ENCODE results near the gene RO60. TPM values are rescaled to one million over a fixed set of nuclear protein-coding genes. Genes with fewer than 3 reads are reported as not detected.
A peak's percentile ranks its signal among the peaks of the same experiment; 100 is the strongest.

Gene RO60
- total RNA-seq, 1 experiment from 2014 or later: 69.5 TPM

- TF ChIP-seq ZFX (IDR thresholded peaks at IDR 0.05): no peak
- no peak for TF ChIP-seq TCF7L2 (IDR thresholded peaks at IDR 0.05; ENCODE audit: borderline replicate concordance, extremely low read depth, insufficient read depth, insufficient read length)
- TF ChIP-seq EZH2phosphoT487 (IDR thresholded peaks at IDR 0.05; ENCODE audit: borderline replicate concordance): no peak
- H3K27ac ChIP-seq (ENCODE audit: low read depth, low read length): no peak overlapping the region
- ChIA-PET POLR2A (no interaction called here), RAD21 (ENCODE audit: low non-redundant PET in 1 of 2, low total read pairs in 2 of 2, uncharacterized antibody in 2 of 2, unreplicated experiment in 2 of 2) (no interaction called here), CTCF (no interaction called here)
- H3K9ac ChIP-seq (ENCODE audit: low read length): no peak overlapping the region
- intact Hi-C loops (cut with micrococcal nuclease): no loop called here
- H3K9me2 ChIP-seq (ENCODE audit: insufficient read depth): no peaks in the 10 kb centered on the region
- no peak overlapping the region for H3K4me2 ChIP-seq (ENCODE audit: low read length)
- H3K27me3 ChIP-seq (ENCODE audit: insufficient read depth, low read length): no peaks in the 10 kb centered on the region
- no peak for DNase-seq (ENCODE audit: low read depth, low spot score)
- no peak for ATAC-seq
- no peak overlapping the region for H2AFZ ChIP-seq (ENCODE audit: low read depth, low read length, poor library complexity, severe bottlenecking)
- no peaks in the 10 kb centered on the region for H3K9me3 ChIP-seq (ENCODE audit: control insufficient read depth in 1 of 2, insufficient read depth in 1 of 2, low read depth in 1 of 2, low read length in 2 of 2)
- no peak overlapping the region for H3K4me3 ChIP-seq (replicated peaks in 1 of 2; ENCODE audit: low read depth in 1 of 2, low read length in 2 of 2)
- no TSS peak for BruUV-seq (replicated peaks)
- H4K20me1 ChIP-seq (ENCODE audit: insufficient read depth): no peaks in the 10 kb centered on the region; the same call in 1 of the 2 replicates
- peaks cover 0 to 5% of the 10 kb centered on the region in 2 experiments; a peak in 1 of 4 replicates for H3K4me1 ChIP-seq (ENCODE audit: control insufficient read depth in 1 of 2, insufficient read depth in 2 of 2, low read length in 2 of 2)
- peaks cover 2 to 4% of the 10 kb centered on the region in 2 experiments; a peak in 2 of 4 replicates for H3K36me3 ChIP-seq (ENCODE audit: control insufficient read depth in 1 of 2, insufficient read depth in 2 of 2, low read length in 2 of 2)
- peaks cover 94% of the 10 kb centered on the region for H3K79me2 ChIP-seq (ENCODE audit: insufficient read depth, low read length)
These were observed 8.6 kb downstream of the RO60 start for GRCh38 chr1:193068013-193068412.

- Histone ChIP-seq H3K27me3 (ENCODE audit: insufficient read depth, low read length) (no peaks in the 10 kb centered on the region), H3K4me2 (ENCODE audit: low read length) (no peak overlapping the region), H3K4me3 (replicated peaks in 1 of 2; ENCODE audit: low read depth in 1 of 2, low read length in 2 of 2) (no peak overlapping the region), H3K79me2 (ENCODE audit: insufficient read depth, low read length) (peaks cover 82% of the 10 kb centered on the region), H4K20me1 (ENCODE audit: insufficient read depth) (no peaks in the 10 kb centered on the region; the same call in 1 of the 2 replicates), H3K27ac (ENCODE audit: low read depth, low read length) (no peak overlapping the region), H3K9me2 (ENCODE audit: insufficient read depth) (no peaks in the 10 kb centered on the region), H3K9ac (ENCODE audit: low read length) (no peak overlapping the region), H3K4me1 (ENCODE audit: control insufficient read depth in 1 of 2, insufficient read depth in 2 of 2, low read length in 2 of 2) (0 out of 4 replicates have a peak, but pooled peaks cover 0 to 3% of the 10 kb centered on the region in 2 experiments), H3K36me3 (ENCODE audit: control insufficient read depth in 1 of 2, insufficient read depth in 2 of 2, low read length in 2 of 2) (peaks cover 2 to 4% of the 10 kb centered on the region in 2 experiments; a peak in 2 of 4 replicates), H3K9me3 (ENCODE audit: control insufficient read depth in 1 of 2, insufficient read depth in 1 of 2, low read depth in 1 of 2, low read length in 2 of 2) (no peaks in the 10 kb centered on the region), H2AFZ (ENCODE audit: low read depth, low read length, poor library complexity, severe bottlenecking) (no peak overlapping the region)
- ChIA-PET POLR2A (interaction anchor here (1.0 kb wide), 1 partner anchor 11 kb away, joined by 5 read pairs; the partner anchor contains the start of genes RO60 and UCHL5), CTCF (interaction anchor here (0.6 to 1.4 kb wide), 4 partner anchors 11 to 592 kb away, joined by 3 to 4 read pairs (median 3); partner anchors contain the start of gene UCHL5), RAD21 (ENCODE audit: low non-redundant PET in 1 of 2, low total read pairs in 2 of 2, uncharacterized antibody in 2 of 2, unreplicated experiment in 2 of 2) (no interaction called here)
- BruUV-seq (replicated peaks): no TSS peak
- peak; percentile 91 for ATAC-seq
- DNase-seq (ENCODE audit: low read depth, low spot score): no peak
- intact Hi-C loops (cut with micrococcal nuclease): no loop called here
- TF ChIP-seq ZNF274 (IDR thresholded peaks at IDR 0.05; ENCODE audit: low read depth, low read length): no peak
- no peak for TF ChIP-seq ZBTB33 (IDR thresholded peaks at IDR 0.05; ENCODE audit: extremely low read depth, insufficient replicate concordance, low read length)
- peak; percentile 45; the same call in 1 of the 2 replicates for TF ChIP-seq RAD21 (IDR thresholded peaks at IDR 0.05; ENCODE audit: low read depth)
- no peak for TF ChIP-seq REST (IDR thresholded peaks at IDR 0.05; ENCODE audit: low read depth)
- no peak for TF ChIP-seq MAX (IDR thresholded peaks at IDR 0.05)
- no peak for TF ChIP-seq EGR1 (IDR thresholded peaks at IDR 0.05; ENCODE audit: low read depth)
- TF ChIP-seq CTCF (IDR thresholded peaks at IDR 0.05 in 2 of 3, conservative IDR thresholded peaks at IDR 0.05 in 1 of 3; ENCODE audit: borderline replicate concordance in 1 of 3, insufficient read depth in 1 of 3, low read depth in 2 of 3, low read length in 2 of 3): peak; percentile 30 to 79 (median 69); a peak in 5 of 6 replicates
These were observed 10.5 kb downstream of the RO60 start for GRCh38 chr1:193069748-193070385.

Measured in HCT116 (cell line).